Activated naive CD8-positive, alpha-beta T cell treated with anti-CD3 and anti-CD28 coated beads for 36 hours (primary cell): ENCODE results near the gene DHX16. TPM values are rescaled to one million over a fixed set of nuclear protein-coding genes. Genes with fewer than 3 reads are reported as not detected.

Experiments
- DNase-seq: peaks from one replicate; pipeline ENCODE4 v3.0.0; 2021
- H3K27ac Mint-ChIP-seq: one replicate; pipeline ENCODE4 v1.8.0; 2022; ENCODE audit warnings: mild to moderate bottlenecking, moderate library complexity, mixed read lengths
- H3K27me3 Mint-ChIP-seq: one replicate; pipeline ENCODE4 v1.8.0; 2022; ENCODE audit warnings: mild to moderate bottlenecking, mixed read lengths
- H3K36me3 Mint-ChIP-seq: one replicate; pipeline ENCODE4 v1.8.0; 2021; ENCODE audit warnings: mild to moderate bottlenecking, mixed read lengths
- H3K4me1 Mint-ChIP-seq: one replicate; pipeline ENCODE4 v1.8.0; 2021; ENCODE audit warnings: mixed read lengths
- H3K4me3 Mint-ChIP-seq: one replicate; pipeline ENCODE4 v1.8.0; 2022; ENCODE audit warnings: mild to moderate bottlenecking, moderate library complexity, mixed read lengths
- H3K9me3 Mint-ChIP-seq: one replicate; pipeline ENCODE4 v1.8.0; 2022; ENCODE audit warnings: mixed read lengths
- total RNA-seq, 2 experiments: library from RNA; stranded (reverse); gene quantifications; one replicate each; pipeline ENCODE4 v1.2.3, GENCODE V29; 2021

Gene DHX16
- total RNA-seq, 2 experiments from 2014 or later, result 40.4 to 42.1 TPM

DNA sequence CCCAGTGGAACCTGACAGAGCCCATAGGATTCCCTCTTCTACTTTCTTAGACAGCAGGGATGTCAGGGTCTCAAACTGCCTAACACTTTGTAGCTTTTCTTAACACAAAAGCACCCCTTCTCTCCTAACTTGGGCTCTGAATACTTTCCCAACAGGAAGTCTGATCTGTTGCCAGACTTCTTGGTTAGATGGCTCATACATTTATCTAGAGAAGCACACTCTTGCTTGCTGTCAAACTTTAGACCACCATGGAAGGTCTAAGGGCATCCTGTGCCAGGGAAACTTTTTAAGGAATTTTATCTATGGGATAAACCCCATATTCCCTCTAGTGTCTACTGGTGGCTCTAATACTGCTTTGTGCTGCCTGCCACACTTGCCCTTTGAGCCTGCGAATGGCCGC, 29.1 kb downstream of the DHX16 start:
- Mint-ChIP-seq H3K27me3 (no peaks in the 10 kb centered on the region), H3K4me1 (peaks cover 34% of the 10 kb centered on the region), H3K4me3 (no peak overlapping the region), H3K27ac (no peak overlapping the region), H3K36me3 (peaks cover 10% of the 10 kb centered on the region), H3K9me3 (no peaks in the 10 kb centered on the region)
- DNase-seq, result no peak

DNA sequence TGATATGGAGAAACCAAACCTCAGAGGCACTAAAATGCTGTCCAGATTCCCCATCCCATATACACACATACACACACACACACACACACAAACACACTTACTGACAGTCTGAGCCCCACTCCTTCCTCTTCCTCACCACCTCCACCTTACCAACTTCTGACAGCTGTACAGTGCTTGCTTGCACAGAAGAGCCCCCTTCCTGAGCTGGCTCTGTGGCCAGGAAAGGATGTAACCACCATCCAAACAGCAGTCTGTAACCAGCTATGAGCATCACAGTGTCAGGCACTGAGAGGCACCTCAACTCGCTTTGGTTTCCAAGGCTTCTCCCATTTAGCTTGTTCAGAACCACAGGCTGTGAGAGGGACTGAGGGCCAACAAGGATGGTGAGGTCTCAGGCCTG, 31.8 kb downstream of the DHX16 start:
- Mint-ChIP-seq H3K27me3 (no peaks in the 10 kb centered on the region), H3K4me1 (peaks cover 21% of the 10 kb centered on the region), H3K36me3 (peaks cover 7% of the 10 kb centered on the region), H3K4me3 (no peak overlapping the region), H3K9me3 (no peaks in the 10 kb centered on the region), H3K27ac (peak overlapping the region; percentile 9)
- no peak for DNase-seq

DNA sequence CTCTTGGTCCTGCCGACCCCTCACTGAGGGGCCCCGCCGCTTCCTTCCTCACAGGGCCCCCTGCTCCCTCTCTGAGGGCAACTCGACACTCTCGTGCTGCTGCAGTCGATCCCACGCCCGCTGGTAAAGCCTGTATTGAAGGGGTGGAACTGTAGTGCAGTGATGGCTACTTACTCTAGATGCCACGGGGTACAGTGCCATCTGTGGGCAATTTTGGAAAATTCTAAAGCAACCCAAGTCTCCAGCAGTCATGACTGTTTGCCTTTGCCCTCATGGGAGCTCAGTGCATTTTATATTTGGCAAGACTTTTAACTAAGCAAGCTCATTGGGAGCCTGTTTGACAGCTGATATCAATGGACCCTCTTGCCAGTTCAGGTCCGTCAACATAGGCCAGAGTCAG, 32.3 kb downstream of the DHX16 start:
- DNase-seq, result no peak
- no peak overlapping the region for H3K4me3 Mint-ChIP-seq
- no peaks in the 10 kb centered on the region for H3K27me3 Mint-ChIP-seq
- H3K4me1 Mint-ChIP-seq, result peaks cover 21% of the 10 kb centered on the region
- H3K27ac Mint-ChIP-seq, result peak overlapping the region; percentile 21
- no peaks in the 10 kb centered on the region for H3K9me3 Mint-ChIP-seq
- H3K36me3 Mint-ChIP-seq, result peaks cover 8% of the 10 kb centered on the region

DNA sequence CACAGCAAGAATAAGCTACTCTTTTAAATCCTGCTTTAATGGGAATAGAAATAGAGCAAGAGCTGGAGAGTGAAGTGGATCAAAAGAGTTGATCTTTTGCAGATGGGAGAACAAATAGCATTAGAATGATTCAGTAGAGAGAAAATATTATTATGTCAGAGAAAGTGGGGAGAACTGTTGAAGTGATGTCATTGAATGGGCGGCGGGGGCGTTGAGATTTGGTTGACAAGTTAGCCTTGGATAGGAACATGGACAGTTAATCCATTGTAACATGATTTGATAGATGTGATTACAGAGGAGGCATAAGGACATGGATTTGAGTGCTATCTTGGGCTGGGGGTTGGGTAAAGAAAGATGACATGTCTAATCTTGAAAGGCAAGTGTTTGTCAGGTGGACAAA, 37.0 kb downstream of the DHX16 start:
- H3K36me3 Mint-ChIP-seq, result peaks cover 23% of the 10 kb centered on the region
- H3K27me3 Mint-ChIP-seq, result no peaks in the 10 kb centered on the region
- no peak overlapping the region for H3K4me3 Mint-ChIP-seq
- DNase-seq, result no peak
- H3K27ac Mint-ChIP-seq, result no peak overlapping the region
- H3K9me3 Mint-ChIP-seq, result no peaks in the 10 kb centered on the region
- H3K4me1 Mint-ChIP-seq, result peaks cover 11% of the 10 kb centered on the region

DNA sequence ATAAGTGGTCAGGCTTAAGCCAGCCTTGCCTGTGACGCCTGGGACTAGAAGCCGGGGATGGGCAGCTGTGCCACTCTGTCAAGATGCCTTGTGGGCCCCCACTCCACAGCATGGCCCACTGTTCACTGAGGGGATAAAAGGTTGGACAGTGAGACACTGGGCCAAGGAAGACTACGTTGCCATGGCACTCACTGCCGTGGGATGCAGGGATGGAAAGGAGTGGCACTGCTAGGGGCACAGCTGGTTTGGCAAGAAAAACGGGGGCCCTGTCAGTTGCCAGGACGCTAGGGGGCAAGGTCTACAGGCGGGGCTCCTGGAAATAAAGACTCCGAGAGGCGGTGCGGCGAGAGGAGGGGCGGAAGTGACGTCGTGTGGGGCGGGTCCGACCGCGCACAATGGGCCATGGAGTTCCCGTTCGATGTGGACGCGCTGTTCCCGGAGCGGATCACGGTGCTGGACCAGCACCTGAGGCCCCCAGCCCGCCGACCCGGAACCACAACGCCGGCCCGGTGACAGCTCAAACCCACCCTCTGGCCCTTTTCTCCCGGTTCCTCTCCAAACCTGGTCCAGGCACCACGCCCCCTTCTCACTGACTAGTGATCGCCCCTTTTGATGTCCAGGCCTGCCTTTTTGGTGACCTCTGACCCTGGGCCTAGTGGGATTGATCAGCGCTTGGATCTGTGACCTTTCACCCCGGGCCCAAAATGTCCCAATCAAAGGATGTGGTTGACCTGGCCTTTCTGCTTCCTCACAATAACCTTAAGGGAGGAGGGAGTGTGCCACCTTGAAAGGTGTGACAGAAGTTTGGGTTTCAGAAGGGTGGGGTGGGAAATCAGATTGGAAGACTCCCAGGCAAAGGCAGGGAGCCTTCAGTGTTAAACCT, 46.1 kb downstream of the DHX16 start, which contains the start of gene ATAT1:
ATAT1 (plus strand) TSS at position 391 of the 883 bp plus-strand sequence.
- peaks cover 21% of the 10 kb centered on the region for H3K36me3 Mint-ChIP-seq
- H3K27me3 Mint-ChIP-seq, result no peaks in the 10 kb centered on the region
- H3K4me3 Mint-ChIP-seq, result peak within 1 kb of the TSS; percentile 95
- peak within 1 kb of the TSS; percentile 96 for H3K27ac Mint-ChIP-seq
- DNase-seq, result peak; percentile 89
- H3K9me3 Mint-ChIP-seq, result no peaks in the 10 kb centered on the region
- H3K4me1 Mint-ChIP-seq, result peaks cover 23% of the 10 kb centered on the region

DNA sequence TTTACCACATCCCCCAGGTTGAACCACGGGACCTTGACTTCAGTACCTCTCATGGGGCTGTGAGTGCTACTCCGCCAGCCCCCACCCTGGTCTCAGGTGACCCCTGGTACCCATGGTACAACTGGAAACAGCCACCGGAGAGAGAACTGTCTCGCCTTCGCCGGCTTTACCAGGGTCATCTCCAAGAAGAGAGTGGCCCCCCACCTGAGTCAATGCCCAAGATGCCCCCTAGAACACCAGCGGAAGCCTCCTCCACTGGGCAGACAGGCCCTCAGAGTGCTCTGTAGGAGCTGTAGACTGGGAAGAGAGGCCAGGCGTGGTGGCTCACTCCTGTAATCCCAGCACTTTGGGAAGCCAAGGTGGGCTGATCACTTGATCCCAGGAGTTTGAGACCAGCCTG, 47.3 kb downstream of the DHX16 start:
- no peak overlapping the region for H3K4me3 Mint-ChIP-seq
- no peaks in the 10 kb centered on the region for H3K27me3 Mint-ChIP-seq
- H3K36me3 Mint-ChIP-seq, result peaks cover 17% of the 10 kb centered on the region
- no peaks in the 10 kb centered on the region for H3K9me3 Mint-ChIP-seq
- no peak for DNase-seq
- H3K27ac Mint-ChIP-seq, result no peak overlapping the region
- peaks cover 25% of the 10 kb centered on the region for H3K4me1 Mint-ChIP-seq

DNA sequence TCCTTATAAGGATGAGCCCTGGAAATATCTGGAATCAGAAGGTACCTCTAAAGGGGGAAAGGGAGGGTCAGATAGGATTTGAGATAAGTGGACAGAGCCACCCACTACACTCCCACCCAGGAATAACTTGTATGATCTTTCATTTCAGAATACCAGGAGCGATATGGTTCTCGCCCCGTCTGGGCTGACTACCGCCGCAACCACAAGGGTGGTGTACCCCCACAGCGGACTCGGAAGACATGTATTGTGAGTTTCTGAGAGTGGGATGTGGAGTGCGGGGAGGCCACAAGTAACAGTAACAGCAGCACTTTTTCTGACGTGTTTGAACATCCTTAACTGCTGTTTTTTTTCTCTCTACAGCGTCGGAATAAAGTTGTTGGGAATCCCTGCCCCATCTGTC, 53.2 kb downstream of the DHX16 start:
- peaks cover 26% of the 10 kb centered on the region for H3K4me1 Mint-ChIP-seq
- H3K9me3 Mint-ChIP-seq, result peaks cover 3% of the 10 kb centered on the region
- peaks cover 46% of the 10 kb centered on the region for H3K36me3 Mint-ChIP-seq
- peak overlapping the region; percentile 99 for H3K27ac Mint-ChIP-seq
- peaks cover 19% of the 10 kb centered on the region for H3K27me3 Mint-ChIP-seq
- DNase-seq, result no peak
- peak overlapping the region; percentile 97 for H3K4me3 Mint-ChIP-seq

DNA sequence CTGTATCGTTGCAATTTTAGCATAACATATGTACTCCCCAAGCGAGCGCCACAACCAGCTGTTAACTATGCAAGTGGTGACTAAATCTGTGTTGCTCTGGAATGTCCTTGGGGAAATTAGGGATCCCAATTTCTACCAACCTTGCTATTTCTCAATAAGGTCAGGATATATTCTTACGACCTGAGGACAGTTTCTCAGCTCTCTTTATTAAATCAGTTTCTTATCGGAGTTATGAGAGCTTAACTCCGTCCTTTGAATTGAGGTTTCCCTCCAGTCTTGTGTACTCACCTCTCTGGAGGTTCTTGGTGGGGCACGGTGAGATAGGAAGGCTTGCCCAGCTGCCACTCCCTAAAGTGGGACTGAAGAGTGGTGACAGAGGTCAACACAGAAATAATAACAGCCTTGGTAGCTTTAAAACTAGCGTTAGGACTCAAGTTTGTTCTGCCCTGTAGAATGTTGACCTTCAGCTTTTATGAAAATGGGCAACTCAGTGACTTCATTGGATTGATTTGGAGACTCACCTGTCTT, 54.5 kb downstream of the DHX16 start:
- Mint-ChIP-seq H3K4me3 (peak overlapping the region; percentile 97), H3K4me1 (peaks cover 39% of the 10 kb centered on the region), H3K27ac (peak overlapping the region; percentile 99), H3K9me3 (peaks cover 3% of the 10 kb centered on the region), H3K27me3 (peaks cover 19% of the 10 kb centered on the region), H3K36me3 (peaks cover 56% of the 10 kb centered on the region)
- DNase-seq, result no peak

DNA sequence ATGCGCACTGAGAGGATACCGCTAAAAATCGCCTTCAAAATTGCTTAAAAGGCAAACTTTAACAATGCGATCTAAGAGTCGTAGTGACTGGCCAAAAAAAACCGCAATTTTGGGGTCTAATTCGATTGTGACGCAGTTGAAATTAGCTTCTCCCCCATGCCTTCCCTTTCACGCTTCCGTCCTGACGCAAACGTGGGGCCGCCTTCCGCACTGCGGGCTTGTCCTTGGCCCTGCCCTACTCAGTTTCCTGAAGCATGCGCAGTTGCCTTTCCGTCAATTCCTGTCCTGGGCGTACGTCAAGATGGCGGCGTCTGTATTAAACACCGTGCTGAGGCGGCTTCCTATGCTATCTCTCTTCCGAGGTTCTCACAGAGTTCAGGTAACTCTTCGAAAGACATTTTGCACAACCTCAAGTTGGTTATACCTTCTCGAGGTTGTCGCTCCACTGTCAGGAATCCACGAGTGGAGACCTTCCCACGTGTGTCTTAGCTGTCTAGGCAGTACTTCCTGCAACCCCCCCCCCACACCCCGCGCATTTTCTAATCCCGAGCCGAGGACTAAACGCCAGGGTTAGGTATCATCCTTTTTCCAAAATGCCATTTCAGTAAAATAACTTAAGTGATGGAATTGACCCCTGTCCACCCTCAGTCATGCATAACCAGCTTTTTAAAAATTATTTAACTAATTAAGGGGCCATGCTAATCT, 55.1 kb downstream of the DHX16 start, which contains the start of gene MRPS18B:
MRPS18B (plus strand) TSS at position 276 of the 705 bp plus-strand sequence; CDS start at position 302, 26 bp downstream.
- Mint-ChIP-seq H3K9me3 (peaks cover 3% of the 10 kb centered on the region), H3K27ac (peak within 1 kb of the TSS; percentile 99)

DNA sequence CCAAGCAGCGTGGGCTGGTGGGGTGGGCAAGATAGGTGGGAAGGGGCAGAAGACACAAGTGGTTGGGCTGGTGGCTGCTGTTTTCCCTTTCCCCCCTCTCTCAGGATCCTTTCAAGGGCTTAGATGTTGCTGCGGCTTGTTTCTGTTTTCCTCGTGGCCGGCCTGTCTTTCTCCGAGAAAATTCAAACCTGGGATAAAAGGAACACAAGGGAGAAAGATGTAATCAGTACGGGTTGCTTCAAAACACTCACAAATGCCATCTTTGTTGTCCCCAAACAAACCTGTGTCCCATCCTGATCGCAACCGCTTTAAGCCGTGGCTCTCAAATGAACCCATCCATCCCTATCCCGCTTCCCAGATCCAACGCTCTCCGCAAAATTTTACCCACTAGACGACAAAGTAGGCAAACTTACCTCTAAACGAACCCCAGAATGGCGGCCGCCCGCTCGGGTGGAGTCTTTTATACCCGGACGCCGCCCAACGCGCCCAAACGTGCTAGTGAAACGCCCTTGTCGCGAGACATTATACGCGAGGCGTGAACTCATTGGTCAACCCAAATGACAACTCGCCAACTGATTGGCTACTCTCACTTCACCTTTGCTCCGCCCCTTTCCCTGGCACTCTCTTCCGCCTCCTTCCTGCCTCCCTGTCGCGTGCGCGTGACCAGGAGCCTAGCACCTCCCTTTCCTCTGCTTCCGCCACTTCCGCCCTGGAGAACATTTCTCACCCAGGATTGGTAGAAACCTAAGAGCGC, 55.8 kb downstream of the DHX16 start, which contains the start of gene PPP1R10:
PPP1R10 (minus strand) TSS at position 433 of the 754 bp plus-strand sequence. CDS start 7,299 bp downstream, outside the sequence.
- Mint-ChIP-seq H3K27ac (peak within 1 kb of the TSS; percentile 99), H3K9me3 (peaks cover 3% of the 10 kb centered on the region), H3K4me3 (peak within 1 kb of the TSS; percentile 97), H3K27me3 (peaks cover 19% of the 10 kb centered on the region), H3K36me3 (peaks cover 62% of the 10 kb centered on the region), H3K4me1 (peaks cover 46% of the 10 kb centered on the region)
- peak; percentile 98 for DNase-seq

More for the DNA sequence above, 55.1 kb downstream of the DHX16 start, which contains the start of gene MRPS18B:
- H3K4me3 Mint-ChIP-seq, result peak within 1 kb of the TSS; percentile 97
- peaks cover 19% of the 10 kb centered on the region for H3K27me3 Mint-ChIP-seq
- H3K36me3 Mint-ChIP-seq, result peaks cover 60% of the 10 kb centered on the region
- DNase-seq, result peak; percentile 96
- peaks cover 44% of the 10 kb centered on the region for H3K4me1 Mint-ChIP-seq

DNA sequence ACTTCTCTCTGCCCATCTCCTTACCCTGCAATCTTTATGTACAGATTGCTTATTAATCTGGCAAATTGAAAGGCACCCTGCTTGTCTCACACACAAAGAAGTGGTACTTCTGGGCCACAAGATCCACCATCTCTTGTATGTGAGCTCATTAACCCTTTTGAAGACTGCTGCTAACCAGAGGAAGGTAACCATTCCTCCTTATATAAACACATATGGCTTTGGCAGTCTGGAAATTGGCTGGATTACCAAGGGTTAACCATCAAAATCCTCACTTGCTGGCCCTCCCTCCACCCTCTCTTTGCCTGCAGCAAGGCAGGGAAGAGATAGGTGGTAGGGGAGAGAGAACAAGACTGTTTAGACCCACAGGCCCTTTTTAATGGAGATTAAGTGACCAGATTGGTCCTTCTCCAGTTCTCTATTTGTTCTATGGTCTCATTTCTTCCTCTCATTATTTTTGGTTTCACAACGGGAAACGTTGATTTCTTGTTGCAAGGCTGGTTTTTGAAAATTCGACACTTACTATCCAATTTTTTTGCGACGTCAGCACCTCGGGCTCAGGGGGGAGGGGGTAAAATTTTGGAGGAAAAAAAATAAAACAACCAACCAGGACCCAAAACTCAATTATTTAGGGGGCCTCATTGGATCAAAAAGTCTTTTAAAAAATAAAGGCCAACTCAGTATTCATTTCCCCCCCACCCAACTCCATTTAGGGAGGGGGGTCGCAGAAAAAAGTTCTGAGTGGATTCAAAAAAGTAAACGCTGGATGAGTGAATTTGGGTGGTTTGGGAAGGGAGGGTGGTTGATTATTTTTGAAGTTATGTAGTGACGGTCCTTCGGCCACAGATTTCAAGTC, 56.6 kb downstream of the DHX16 start:
- Mint-ChIP-seq H3K9me3 (peaks cover 3% of the 10 kb centered on the region), H3K36me3 (peaks cover 70% of the 10 kb centered on the region), H3K27ac (peak overlapping the region; percentile 99), H3K4me1 (peaks cover 52% of the 10 kb centered on the region), H3K4me3 (peak overlapping the region; percentile 97), H3K27me3 (peaks cover 19% of the 10 kb centered on the region)
- DNase-seq, result no peak

DNA sequence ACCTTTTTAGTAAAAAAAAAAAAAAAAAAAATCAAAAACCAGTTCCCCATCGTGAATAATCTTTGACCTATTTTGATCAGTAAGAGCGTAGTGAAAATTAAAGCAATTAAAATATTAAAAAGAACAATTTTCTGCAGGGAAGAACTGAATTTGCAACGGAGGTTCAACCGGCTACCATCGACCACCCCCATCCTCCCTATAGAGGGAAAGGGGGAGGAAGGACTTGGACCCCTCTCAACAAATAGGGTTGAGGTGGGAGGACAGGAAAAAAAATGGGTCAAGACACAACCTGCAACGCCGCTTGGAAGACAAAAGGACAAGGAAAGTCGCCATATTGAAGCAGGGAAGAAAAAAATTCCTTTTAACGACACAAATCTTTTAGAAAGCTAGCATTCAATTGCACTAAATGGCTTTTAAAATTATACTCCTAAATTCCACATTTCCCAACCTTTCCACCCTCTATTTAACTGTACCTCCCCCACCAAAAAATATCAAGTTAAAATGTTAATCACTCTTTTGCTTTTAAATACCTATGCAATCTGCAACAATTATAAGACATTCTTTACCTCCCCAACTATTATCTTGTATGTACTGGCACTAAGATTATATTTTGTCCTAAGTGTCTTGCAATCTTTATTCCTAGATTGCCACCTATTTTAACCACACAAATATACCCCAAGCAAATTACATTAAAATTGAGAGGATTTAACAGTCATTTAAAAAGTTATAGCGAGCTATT, 57.4 kb downstream of the DHX16 start:
- peak overlapping the region; percentile 97 for H3K4me3 Mint-ChIP-seq
- H3K27me3 Mint-ChIP-seq, result peaks cover 19% of the 10 kb centered on the region
- peaks cover 73% of the 10 kb centered on the region for H3K36me3 Mint-ChIP-seq
- peaks cover 58% of the 10 kb centered on the region for H3K4me1 Mint-ChIP-seq
- H3K9me3 Mint-ChIP-seq, result peaks cover 3% of the 10 kb centered on the region
- peak; percentile 38 for DNase-seq
- H3K27ac Mint-ChIP-seq, result peak overlapping the region; percentile 99

DNA sequence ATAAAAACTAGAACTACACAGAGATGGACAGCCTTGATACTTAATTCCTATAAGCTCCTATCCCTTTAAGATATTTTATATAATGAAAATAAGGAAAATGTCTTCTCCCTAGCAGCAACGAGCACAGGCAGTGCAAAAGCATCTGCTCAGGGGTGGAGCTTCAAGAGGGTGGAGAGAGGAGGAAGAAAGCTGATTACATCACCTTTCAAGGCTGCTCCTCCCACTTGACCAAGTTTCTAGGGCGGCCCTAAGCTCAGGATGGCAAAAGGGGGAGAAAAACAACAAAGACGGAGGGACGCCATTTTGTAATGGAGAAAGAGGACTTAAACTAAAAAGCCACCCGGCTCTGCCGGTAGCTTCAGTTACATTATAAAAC, 58.0 kb downstream of the DHX16 start:
- Mint-ChIP-seq H3K4me1 (peaks cover 63% of the 10 kb centered on the region), H3K9me3 (peaks cover 3% of the 10 kb centered on the region), H3K27me3 (peaks cover 19% of the 10 kb centered on the region)

More for the DNA sequence above, 58.0 kb downstream of the DHX16 start:
- peak overlapping the region; percentile 99 for H3K27ac Mint-ChIP-seq
- H3K4me3 Mint-ChIP-seq, result peak overlapping the region; percentile 97
- peaks cover 71% of the 10 kb centered on the region for H3K36me3 Mint-ChIP-seq
- DNase-seq, result peak; percentile 83
